ENCODE results near the gene CDV3. TPM values are rescaled to one million over a fixed set of nuclear protein-coding genes. Genes with fewer than 3 reads are reported as not detected.

CDV3 gene
- total and polyA plus RNA-seq, 9 of the 15 experiments (the other 6 are each of a cell fraction or from before 2014, with no cell fraction given) = 72.3 to 273 (median 116) TPM

DNA sequence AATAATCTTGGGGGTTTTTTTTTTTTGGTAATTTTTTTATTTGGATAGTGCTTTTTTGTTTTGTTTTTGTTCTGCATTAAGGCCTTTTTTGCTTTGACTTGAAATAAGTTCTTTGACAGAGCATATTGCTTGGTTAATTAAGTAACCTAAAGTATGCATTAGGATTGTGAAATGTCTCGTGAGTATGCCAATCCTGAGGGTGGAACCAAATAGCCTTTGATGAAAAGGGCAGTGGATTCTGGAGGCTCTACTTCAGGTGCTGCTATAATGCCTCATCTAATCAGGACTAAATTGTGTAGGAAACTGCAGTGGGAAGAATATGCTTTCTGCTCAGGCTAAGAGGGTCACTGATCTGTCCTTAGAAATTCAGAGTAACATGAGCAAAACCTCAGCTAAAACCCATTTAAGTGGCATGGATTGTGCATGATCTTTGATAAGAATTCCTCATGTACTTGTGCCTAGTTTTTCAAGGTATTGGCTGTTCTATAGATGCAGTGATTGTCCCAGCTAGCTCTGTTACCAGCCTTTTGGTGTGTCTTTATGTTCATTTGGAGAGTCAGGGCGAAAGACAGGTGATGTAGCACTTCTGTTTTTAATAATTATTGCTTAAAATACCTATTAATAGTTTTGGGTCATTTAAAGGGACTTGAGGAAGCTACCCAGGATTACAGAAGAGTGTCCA, 15.4 kb downstream of the CDV3 start:
- ChIA-PET POLR2A (interaction anchor here (0.6 to 1.5 kb wide), 2 partner anchors 10 to 19 kb away, joined by 3 read pairs; no protein-coding TSS in a partner anchor), CTCF (ENCODE audit: low intra/inter-chr PET ratio) (interaction anchor here (0.6 kb wide), 1 partner anchor 622 kb away, joined by 3 read pairs; no protein-coding TSS in a partner anchor)
- Histone ChIP-seq H4K20me1 (replicated peaks; ENCODE audit: control insufficient read depth, insufficient read depth, low read length) (no peaks in the 10 kb centered on the region), H3K4me2 (ENCODE audit: insufficient read depth, low read length) (no peak overlapping the region), H3K9me1 (ENCODE audit: control insufficient read depth, insufficient read depth, low read length) (no peaks in the 10 kb centered on the region), H3K9me3 (replicated peaks; ENCODE audit: control insufficient read depth, insufficient read depth, low read depth, low read length) (no peaks in the 10 kb centered on the region; the same call in 1 of the 2 replicates), H3K27ac (ENCODE audit: extremely low read depth, low read depth, low read length) (no peak overlapping the region), H3K27me3 (ENCODE audit: control insufficient read depth in 2 of 2, insufficient read depth in 2 of 2, low read length in 2 of 2) (no peaks in the 10 kb centered on the region), H3K4me3 (no peak overlapping the region), H3K36me3 (ENCODE audit: control insufficient read depth, insufficient read depth, low read length) (peaks cover 52% of the 10 kb centered on the region; the same call in 2 of the 3 replicates), H3K79me2 (ENCODE audit: control insufficient read depth, insufficient read depth, low read length) (no peaks in the 10 kb centered on the region), H3K4me1 (replicated peaks in 1 of 2; ENCODE audit: control insufficient read depth in 2 of 2, insufficient read depth in 2 of 2, low read length in 2 of 2) (no peaks in the 10 kb centered on the region), H3K9ac (ENCODE audit: insufficient read depth in 1 of 2, low read depth in 2 of 2, low read length in 2 of 2) (no peak overlapping the region), H2AFZ (ENCODE audit: low read depth, low read length) (no peak overlapping the region)
- FAIRE-seq = no peak
- intact Hi-C loops (cut with micrococcal nuclease) (no loop called here), in situ Hi-C loops (cut with MboI) (no loop called here)
- WGBS (ENCODE audit: insufficient coverage, low coverage, missing lambda C conversion rate) = 100% methylated on average over 2 of the region's 2 CpGs
- peak; percentile 23; the same call in 2 of the 3 replicates for ATAC-seq
- DNase-seq (ENCODE audit: extremely low read depth in 1 of 4, low spot score in 3 of 4) = no peak
- BruUV-seq (replicated peaks) = no TSS peak
- TF ChIP-seq, protein P1, sequence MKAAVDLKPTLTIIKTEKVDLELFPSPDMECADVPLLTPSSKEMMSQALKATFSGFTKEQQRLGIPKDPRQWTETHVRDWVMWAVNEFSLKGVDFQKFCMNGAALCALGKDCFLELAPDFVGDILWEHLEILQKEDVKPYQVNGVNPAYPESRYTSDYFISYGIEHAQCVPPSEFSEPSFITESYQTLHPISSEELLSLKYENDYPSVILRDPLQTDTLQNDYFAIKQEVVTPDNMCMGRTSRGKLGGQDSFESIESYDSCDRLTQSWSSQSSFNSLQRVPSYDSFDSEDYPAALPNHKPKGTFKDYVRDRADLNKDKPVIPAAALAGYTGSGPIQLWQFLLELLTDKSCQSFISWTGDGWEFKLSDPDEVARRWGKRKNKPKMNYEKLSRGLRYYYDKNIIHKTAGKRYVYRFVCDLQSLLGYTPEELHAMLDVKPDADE (conservative IDR thresholded peaks at IDR 0.05; ENCODE audit: control insufficient read depth, low read depth, low read length) = no peak
- TF ChIP-seq U2AF1 (optimal IDR thresholded peaks at IDR 0.05; ENCODE audit: low read depth, low read length) (no peak), POLR2AphosphoS5 (IDR thresholded peaks at IDR 0.05; ENCODE audit: control insufficient read depth, insufficient read depth, low read depth, low read length) (peak; percentile 27; the same call in 1 of the 2 replicates), GABPA (tag; conservative IDR thresholded peaks at IDR 0.05; ENCODE audit: low read depth) (no peak), ZNF764 (CRISPR knock-in tag; IDR thresholded peaks at IDR 0.05; ENCODE audit: low read depth) (no peak), ZNF76 (CRISPR knock-in tag; IDR thresholded peaks at IDR 0.05; ENCODE audit: borderline replicate concordance) (no peak), ARID2 (IDR thresholded peaks at IDR 0.05) (no peak), POLR2B (IDR thresholded peaks at IDR 0.05; ENCODE audit: low read depth, partially characterized antibody) (peak; percentile 13), MAFF (IDR thresholded peaks at IDR 0.05; ENCODE audit: low read length) (no peak), NUFIP1 (IDR thresholded peaks at IDR 0.05; ENCODE audit: partially characterized antibody) (no peak), FOXA1 (IDR thresholded peaks at IDR 0.05; ENCODE audit: borderline replicate concordance) (no peak), SMARCB1 (IDR thresholded peaks at IDR 0.05; ENCODE audit: insufficient read length, low read depth) (no peak), ZC3H4 (CRISPR knock-in tag; IDR thresholded peaks at IDR 0.05; ENCODE audit: borderline replicate concordance) (no peak), GABPB2 (CRISPR knock-in tag; conservative IDR thresholded peaks at IDR 0.05) (no peak), ZNF24 (IDR thresholded peaks at IDR 0.05) (no peak), MIER1 (IDR thresholded peaks at IDR 0.05; ENCODE audit: low read depth) (no peak), ZNF785 (CRISPR knock-in tag; IDR thresholded peaks at IDR 0.05) (no peak), MAFK (IDR thresholded peaks at IDR 0.05; ENCODE audit: low read length) (no peak)
- TF ChIP-seq, protein P2, sequence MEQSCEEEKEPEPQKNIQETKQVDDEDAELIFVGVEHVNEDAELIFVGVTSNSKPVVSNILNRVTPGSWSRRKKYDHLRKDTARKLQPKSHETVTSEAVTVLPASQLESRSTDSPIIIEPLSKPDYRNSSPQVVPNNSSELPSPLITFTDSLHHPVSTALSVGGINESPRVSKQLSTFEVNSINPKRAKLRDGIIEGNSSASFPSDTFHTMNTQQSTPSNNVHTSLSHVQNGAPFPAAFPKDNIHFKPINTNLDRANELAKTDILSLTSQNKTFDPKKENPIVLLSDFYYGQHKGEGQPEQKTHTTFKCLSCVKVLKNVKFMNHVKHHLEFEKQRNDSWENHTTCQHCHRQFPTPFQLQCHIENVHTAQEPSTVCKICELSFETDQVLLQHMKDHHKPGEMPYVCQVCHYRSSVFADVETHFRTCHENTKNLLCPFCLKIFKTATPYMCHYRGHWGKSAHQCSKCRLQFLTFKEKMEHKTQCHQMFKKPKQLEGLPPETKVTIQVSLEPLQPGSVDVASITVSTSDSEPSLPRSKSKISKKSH (CRISPR knock-in tag; IDR thresholded peaks at IDR 0.05) = no peak
- TF ChIP-seq, protein P3, sequence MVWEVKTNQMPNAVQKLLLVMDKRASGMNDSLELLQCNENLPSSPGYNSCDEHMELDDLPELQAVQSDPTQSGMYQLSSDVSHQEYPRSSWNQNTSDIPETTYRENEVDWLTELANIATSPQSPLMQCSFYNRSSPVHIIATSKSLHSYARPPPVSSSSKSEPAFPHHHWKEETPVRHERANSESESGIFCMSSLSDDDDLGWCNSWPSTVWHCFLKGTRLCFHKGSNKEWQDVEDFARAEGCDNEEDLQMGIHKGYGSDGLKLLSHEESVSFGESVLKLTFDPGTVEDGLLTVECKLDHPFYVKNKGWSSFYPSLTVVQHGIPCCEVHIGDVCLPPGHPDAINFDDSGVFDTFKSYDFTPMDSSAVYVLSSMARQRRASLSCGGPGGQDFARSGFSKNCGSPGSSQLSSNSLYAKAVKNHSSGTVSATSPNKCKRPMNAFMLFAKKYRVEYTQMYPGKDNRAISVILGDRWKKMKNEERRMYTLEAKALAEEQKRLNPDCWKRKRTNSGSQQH (CRISPR knock-in tag; IDR thresholded peaks at IDR 0.05) = no peak
